COLO829 (cell line): ENCODE data around the gene CATSPER4.
"Not testable (repeated sequence)": the region's sequence is repeated elsewhere in the genome, so short reads cannot be mapped to it uniquely, and the experiment has no call there.

Experiments
- DNase-seq: peaks from one replicate; pipeline ENCODE4 v3.0.0; 2012; ENCODE audit warnings: low spot score

The CATSPER4 gene

GRCh38 chr1:26195805-26196204 is 5.4 kb downstream of the CATSPER4 start:
- DNase-seq, result no peak

GRCh38 chr1:26197301-26197700 is 6.9 kb downstream of the CATSPER4 start:
- no peak for DNase-seq

- DNase-seq, result no peak
Measured at GRCh38 chr1:26197813-26198212, 7.4 kb downstream of the CATSPER4 start.

- no peak for DNase-seq
Measured at GRCh38 chr1:26200413-26200812, 10.0 kb downstream of the CATSPER4 start.

- DNase-seq, result no peak
Measured at GRCh38 chr1:26203642-26204318, 13.4 kb downstream of the CATSPER4 start.

GRCh38 chr1:26210147-26210870 is 19.9 kb downstream of the CATSPER4 start:
- no peak for DNase-seq

GRCh38 chr1:26212726-26213125 is 22.3 kb downstream of the CATSPER4 start:
- DNase-seq, result no peak

GRCh38 chr1:26213335-26213905 is 23.0 kb downstream of the CATSPER4 start:
- no peak for DNase-seq

GRCh38 chr1:26215246-26215645 is 24.8 kb downstream of the CATSPER4 start:
- no peak for DNase-seq

GRCh38 chr1:26218906-26219494 is 28.6 kb downstream of the CATSPER4 start:
- no peak for DNase-seq

- no peak for DNase-seq
Measured at GRCh38 chr1:26220199-26220912, 30.0 kb downstream of the CATSPER4 start.

- no peak for DNase-seq
Measured at GRCh38 chr1:26221094-26221493, 30.7 kb downstream of the CATSPER4 start.

GRCh38 chr1:26224606-26225005 is 34.2 kb downstream of the CATSPER4 start:
- no peak for DNase-seq

- DNase-seq, result no peak
Measured at GRCh38 chr1:26225033-26225831, 34.8 kb downstream of the CATSPER4 start.

- not testable (repeated sequence) for DNase-seq
Measured at GRCh38 chr1:26230682-26231081, 40.3 kb downstream of the CATSPER4 start.

GRCh38 chr1:26233903-26234643 is 43.7 kb downstream of the CATSPER4 start, which contains the start of gene CEP85:
CEP85 (plus strand) TSS chr1:26234200; CDS start chr1:26239784, 5,584 bp downstream.
- peak; percentile 99 for DNase-seq

- DNase-seq, result peak; percentile 7
Measured at GRCh38 chr1:26234644-26235370, 44.4 kb downstream of the CATSPER4 start.

GRCh38 chr1:26237230-26237966 is 47.0 kb downstream of the CATSPER4 start:
- DNase-seq, result no peak

GRCh38 chr1:26239936-26240335 is 49.5 kb downstream of the CATSPER4 start:
- peak; percentile 16 for DNase-seq
